Common myeloid progenitor, CD34-positive (primary cell): ENCODE results near the gene SLN.
A peak's percentile ranks its signal among the peaks of the same experiment; 100 is the strongest.

Experiments
- CTCF ChIA-PET: fragments of 350-600 bp; sonication (Branson Sonifier 250); formaldehyde crosslinking; loops from one replicate; lab custom pipeline; 2021; ENCODE audit warnings: antibody characterized with exemption; lab: Charles Lee
- POLR2A ChIA-PET: fragments of 350-600 bp; sonication (Branson Sonifier 250); formaldehyde crosslinking; loops from one replicate; lab custom pipeline; 2021; ENCODE audit warnings: antibody characterized with exemption; lab: Charles Lee
- DNase-seq, 3 donors: peaks; one replicate each; pipeline versions ENCODE4 v3.0.0 to v3.0.0-alpha.2; 2013
- H3K27ac ChIP-seq, 2 experiments: 1 replicate in 1 of 2; 2 replicates in 1 of 2; pipeline ENCODE4 v1.7.0; 2013; ENCODE audit warnings: inconsistent platforms in 2 of 2, low read length in 2 of 2, mild to moderate bottlenecking in 2 of 2, low read depth in 1 of 2, moderate library complexity in 1 of 2; ENCODE audit not compliant: severe bottlenecking in 2 of 2, insufficient read depth in 1 of 2, poor library complexity in 1 of 2
- H3K27me3 ChIP-seq, 5 experiments: replicated peaks in 2 of 5; 1 replicate in 3 of 5; 2 replicates in 2 of 5; pipeline versions ENCODE4 v1.6.1 to v1.7.0; 2013; ENCODE audit warnings: low read length in 4 of 5, mild to moderate bottlenecking in 2 of 5, moderate library complexity in 2 of 5, inconsistent platforms in 1 of 5; ENCODE audit not compliant: insufficient read depth in 5 of 5, control insufficient read depth in 4 of 5
- H3K36me3 ChIP-seq, 4 experiments: 1 replicate in 2 of 4; 2 replicates in 2 of 4; pipeline versions ENCODE4 v1.6.1 to v1.7.0; 2013; ENCODE audit warnings: low read length in 3 of 4, control low read depth in 1 of 4, mild to moderate bottlenecking in 1 of 4; ENCODE audit not compliant: control insufficient read depth in 4 of 4, insufficient read depth in 4 of 4
- H3K4me1 ChIP-seq, 4 experiments: 1 replicate in 3 of 4; 2 replicates in 1 of 4; pipeline versions ENCODE4 v1.6.1 to v1.7.1; 2013; ENCODE audit warnings: low read length in 3 of 4, mild to moderate bottlenecking in 3 of 4, control low read depth in 1 of 4, inconsistent platforms in 1 of 4, moderate library complexity in 1 of 4; ENCODE audit not compliant: control insufficient read depth in 4 of 4, insufficient read depth in 4 of 4; ENCODE audit errors: control extremely low read depth in 1 of 4
- H3K4me3 ChIP-seq, 7 experiments: 1 replicate in 4 of 7; 2 replicates in 3 of 7; pipeline versions ENCODE4 v1.5.1 to v1.7.0; 2013; ENCODE audit warnings: mild to moderate bottlenecking in 7 of 7, low read length in 6 of 7, moderate library complexity in 6 of 7, inconsistent platforms in 2 of 7, low read depth in 2 of 7, control low read depth in 1 of 7; ENCODE audit not compliant: insufficient read depth in 4 of 7, control insufficient read depth in 1 of 7; ENCODE audit errors: extremely low read depth in 1 of 7
- H3K9me3 ChIP-seq, 5 experiments: 1 replicate in 4 of 5; 2 replicates in 1 of 5; pipeline versions ENCODE4 v1.6.1 to v1.7.1; 2013; ENCODE audit warnings: low read length in 4 of 5, mild to moderate bottlenecking in 2 of 5, inconsistent platforms in 1 of 5, low read depth in 1 of 5, moderate library complexity in 1 of 5; ENCODE audit not compliant: control insufficient read depth in 4 of 5, insufficient read depth in 2 of 5; ENCODE audit errors: control extremely low read depth in 1 of 5
- WGBS: methylation state at CpG from one replicate; pipeline ENCODE4 v1.1.5; 2013; ENCODE audit not compliant: insufficient coverage; 5-methylcytosine and 5-hydroxymethylcytosine counted together

The SLN gene

DNA sequence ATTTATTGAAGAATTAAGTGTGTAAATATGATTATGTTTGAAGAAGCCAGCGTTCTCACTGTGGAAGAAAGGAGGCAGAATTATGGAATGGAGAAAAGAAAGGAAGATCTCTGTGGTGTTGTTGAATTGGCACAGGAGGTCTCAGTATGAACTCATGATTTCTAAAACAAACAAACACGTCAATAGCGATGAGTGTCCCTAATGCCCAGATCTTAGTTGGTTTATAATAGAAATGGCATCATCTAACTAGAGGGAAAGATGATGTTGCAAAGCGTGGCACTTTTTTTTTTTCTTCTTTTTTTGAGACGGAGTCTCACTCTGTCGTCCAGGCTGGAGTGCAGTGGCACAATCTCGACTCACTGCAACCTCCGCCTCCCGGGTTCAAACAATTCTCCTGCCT is 39.2 kb upstream of the SLN start:
- H3K36me3 ChIP-seq, result no peaks in the 10 kb centered on the region
- CTCF ChIA-PET, result no interaction called here
- DNase-seq, result no peak

GRCh38 chr11:107750313-107750712 is 38.5 kb upstream of the SLN start:
- DNase-seq, result no peak
- Histone ChIP-seq H3K4me1 (no peaks in the 10 kb centered on the region), H3K27ac (no peak overlapping the region), H3K9me3 (no peaks in the 10 kb centered on the region), H3K27me3 (peaks cover 0 to 2% (median 0%) of the 10 kb centered on the region in 5 experiments), H3K4me3 (no peak overlapping the region), H3K36me3 (no peaks in the 10 kb centered on the region)
- 98% methylated on average over 9 of the region's 15 CpGs for WGBS
- CTCF ChIA-PET, result no interaction called here
- POLR2A ChIA-PET, result no interaction called here

More for the DNA sequence above, 39.2 kb upstream of the SLN start:
- WGBS, result 73% methylated on average over 5 of the region's 9 CpGs
- Histone ChIP-seq H3K27me3 (peaks cover 0 to 2% (median 0%) of the 10 kb centered on the region in 5 experiments), H3K27ac (no peak overlapping the region), H3K4me3 (no peak overlapping the region), H3K4me1 (no peaks in the 10 kb centered on the region), H3K9me3 (no peaks in the 10 kb centered on the region)
- POLR2A ChIA-PET, result no interaction called here

DNA sequence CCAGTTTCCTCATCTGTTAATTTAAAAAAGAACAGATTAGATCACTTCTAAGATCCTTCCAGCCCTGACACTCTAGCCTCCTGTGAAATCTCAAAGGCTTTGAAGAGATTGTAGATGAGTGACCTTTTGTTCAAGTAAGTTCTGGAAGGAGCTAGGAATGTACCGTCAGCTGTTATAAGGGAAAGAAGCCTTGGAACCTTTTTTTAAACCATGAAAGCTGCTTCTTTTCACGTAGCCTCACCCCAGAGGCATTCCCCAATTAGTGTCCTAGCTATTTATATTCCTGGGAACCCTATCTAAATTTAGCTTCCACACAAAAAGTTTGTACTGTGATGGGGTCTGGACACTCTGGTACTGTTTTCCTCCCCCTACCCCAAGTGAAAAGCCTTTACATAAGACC is 35.8 kb upstream of the SLN start:
- no peak for DNase-seq

GRCh38 chr11:107744736-107745135 is 32.9 kb upstream of the SLN start:
- CTCF ChIA-PET, result interaction anchor here (1.2 to 1.6 kb wide), 2 partner anchors 27 to 154 kb away, joined by 3 read pairs; no protein-coding TSS in a partner anchor
- Histone ChIP-seq H3K9me3 (peaks cover 0 to 3% (median 0%) of the 10 kb centered on the region in 5 experiments), H3K27me3 (peaks cover 0 to 2% (median 0%) of the 10 kb centered on the region in 5 experiments), H3K4me1 (no peaks in the 10 kb centered on the region), H3K36me3 (no peaks in the 10 kb centered on the region), H3K27ac (no peak overlapping the region), H3K4me3 (no peak overlapping the region)
- POLR2A ChIA-PET, result no interaction called here
- DNase-seq, result no peak
- 20% methylated on average over 1 of the region's 3 CpGs for WGBS

More for the DNA sequence above, 35.8 kb upstream of the SLN start:
- POLR2A ChIA-PET, result no interaction called here
- WGBS, result 60% methylated on average over 1 of the region's 2 CpGs
- Histone ChIP-seq H3K36me3 (no peaks in the 10 kb centered on the region), H3K9me3 (no peaks in the 10 kb centered on the region), H3K4me1 (no peaks in the 10 kb centered on the region), H3K4me3 (no peak overlapping the region), H3K27ac (no peak overlapping the region), H3K27me3 (peaks cover 0 to 2% (median 0%) of the 10 kb centered on the region in 5 experiments)
- CTCF ChIA-PET, result no interaction called here

DNA sequence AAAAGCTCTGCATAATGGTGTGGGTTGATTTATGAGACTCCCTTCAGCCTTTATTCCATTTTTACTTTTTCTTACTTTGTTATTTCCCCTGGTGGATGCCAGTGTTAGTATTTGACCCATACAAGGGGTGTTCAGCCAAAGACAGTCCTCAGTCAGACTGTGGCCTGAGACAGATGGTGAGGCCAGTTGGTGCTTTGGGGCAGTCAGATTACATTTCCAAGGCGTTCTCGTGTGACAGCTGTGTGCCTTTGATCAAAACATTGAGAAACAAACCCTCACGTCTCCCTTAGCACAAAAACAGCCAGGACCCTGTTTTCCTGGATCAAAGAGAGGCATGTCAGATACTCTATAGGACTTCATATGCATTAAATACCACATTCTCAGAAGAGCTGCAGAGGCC is 31.3 kb upstream of the SLN start:
- H3K27ac ChIP-seq, result no peak overlapping the region
- peaks cover 0 to 5% (median 0%) of the 10 kb centered on the region in 5 experiments for H3K9me3 ChIP-seq
- WGBS, result 81% methylated on average over 3 of the region's 3 CpGs
- ChIA-PET CTCF (interaction anchor here (0.9 to 1.6 kb wide), 3 partner anchors 28 to 217 kb away, joined by 3 to 10 read pairs (median 3); no protein-coding TSS in a partner anchor), POLR2A (no interaction called here)
- peaks cover 0 to 2% (median 0%) of the 10 kb centered on the region in 5 experiments for H3K27me3 ChIP-seq
- DNase-seq, result no peak
- H3K4me3 ChIP-seq, result no peak overlapping the region
- H3K4me1 ChIP-seq, result no peaks in the 10 kb centered on the region
- H3K36me3 ChIP-seq, result no peaks in the 10 kb centered on the region

GRCh38 chr11:107741044-107741823 is 29.4 kb upstream of the SLN start:
- Histone ChIP-seq H3K27me3 (no peaks in the 10 kb centered on the region), H3K4me3 (no peak overlapping the region), H3K36me3 (no peaks in the 10 kb centered on the region), H3K9me3 (peaks cover 0 to 5% (median 0%) of the 10 kb centered on the region in 5 experiments), H3K27ac (no peak overlapping the region), H3K4me1 (no peaks in the 10 kb centered on the region)
- POLR2A ChIA-PET, result no interaction called here
- 96% methylated on average over 4 of the region's 7 CpGs for WGBS
- CTCF ChIA-PET, result interaction anchor here (0.6 to 2.6 kb wide), 7 partner anchors 20 to 227 kb away, joined by 3 to 14 read pairs (median 4); no protein-coding TSS in a partner anchor
- peak; percentile 42 to 69 (median 67) for DNase-seq

DNA sequence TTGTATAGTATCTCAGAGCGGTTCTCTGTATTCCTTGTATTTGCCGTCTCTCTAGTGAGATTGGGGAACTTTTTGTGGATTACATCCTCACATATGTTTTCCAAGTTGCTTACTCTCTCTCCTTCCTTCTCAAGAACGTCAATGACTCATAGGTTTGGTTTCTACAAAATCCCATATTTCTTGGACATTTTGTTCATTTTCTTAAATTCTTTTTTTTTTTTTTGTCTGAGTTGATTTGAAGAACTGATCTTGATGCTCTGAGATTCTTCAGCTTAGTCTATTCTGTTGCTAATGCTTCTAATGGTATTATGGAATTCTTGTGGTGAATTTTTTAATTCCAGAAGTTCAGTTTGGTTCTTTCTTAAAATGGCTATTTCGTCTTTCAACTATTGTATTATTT is 28.4 kb upstream of the SLN start:
- no peak for DNase-seq
- no peaks in the 10 kb centered on the region for H3K4me1 ChIP-seq
- H3K36me3 ChIP-seq, result no peaks in the 10 kb centered on the region
- no peak overlapping the region for H3K27ac ChIP-seq
- no peaks in the 10 kb centered on the region for H3K27me3 ChIP-seq
- H3K4me3 ChIP-seq, result no peak overlapping the region
- ChIA-PET POLR2A (no interaction called here), CTCF (interaction anchor here (1.4 to 2.6 kb wide), 4 partner anchors 12 to 158 kb away, joined by 3 to 14 read pairs (median 6); no protein-coding TSS in a partner anchor)
- WGBS, result 80% methylated on average over 1 of the region's 4 CpGs
- peaks cover 0 to 5% (median 0%) of the 10 kb centered on the region in 5 experiments for H3K9me3 ChIP-seq
